Keratinocyte (primary cell): ENCODE results near the gene AQP11.

Source experiments
- CTCF ChIP-seq, 3 experiments: IDR thresholded peaks in 1 of 3; conservative IDR thresholded peaks in 1 of 3; optimal IDR thresholded peaks in 1 of 3; 2 replicates in 2 of 3; 3 replicates in 1 of 3; pipeline versions ENCODE3 to v1.5.1; 2011; ENCODE audit warnings: low read length in 3 of 3, mild to moderate bottlenecking in 3 of 3, moderate library complexity in 2 of 3, control low read depth in 1 of 3, inconsistent platforms in 1 of 3; ENCODE audit not compliant: insufficient read depth in 2 of 3; ENCODE audit errors: extremely low read depth in 1 of 3
- EZH2 ChIP-seq: IDR thresholded peaks from one replicate; pipeline ENCODE4 v1.6.1; 2012; ENCODE audit warnings: inconsistent platforms, mild to moderate bottlenecking, low read length, moderate library complexity

- TF ChIP-seq CTCF (optimal IDR thresholded peaks at IDR 0.05 in 1 of 3, IDR thresholded peaks at IDR 0.05 in 1 of 3, conservative IDR thresholded peaks at IDR 0.05 in 1 of 3; ENCODE audit: extremely low read depth in 1 of 3, insufficient read depth in 2 of 3, low read length in 3 of 3) (no peak), EZH2 (no peak)
These were observed 6.9 kb downstream of the AQP11 start for GRCh38 chr11:77596626-77597025.
